Regular cardiac myocyte (primary cell): Measurements from ENCODE around the gene SPRY4. TPM values are rescaled to one million over a fixed set of nuclear protein-coding genes. Genes with fewer than 3 reads are reported as not detected.

ENCODE experiments used
- total RNA-seq: library from RNA; depleted of rRNA; stranded (reverse); fragments of >200 nt; gene quantifications from 2 replicates; pipeline ENCODE4 v1.2.3, GENCODE V29; 2014

The SPRY4 gene
- 8.7 and 18.8 TPM in 2 replicates for total RNA-seq

DNA sequence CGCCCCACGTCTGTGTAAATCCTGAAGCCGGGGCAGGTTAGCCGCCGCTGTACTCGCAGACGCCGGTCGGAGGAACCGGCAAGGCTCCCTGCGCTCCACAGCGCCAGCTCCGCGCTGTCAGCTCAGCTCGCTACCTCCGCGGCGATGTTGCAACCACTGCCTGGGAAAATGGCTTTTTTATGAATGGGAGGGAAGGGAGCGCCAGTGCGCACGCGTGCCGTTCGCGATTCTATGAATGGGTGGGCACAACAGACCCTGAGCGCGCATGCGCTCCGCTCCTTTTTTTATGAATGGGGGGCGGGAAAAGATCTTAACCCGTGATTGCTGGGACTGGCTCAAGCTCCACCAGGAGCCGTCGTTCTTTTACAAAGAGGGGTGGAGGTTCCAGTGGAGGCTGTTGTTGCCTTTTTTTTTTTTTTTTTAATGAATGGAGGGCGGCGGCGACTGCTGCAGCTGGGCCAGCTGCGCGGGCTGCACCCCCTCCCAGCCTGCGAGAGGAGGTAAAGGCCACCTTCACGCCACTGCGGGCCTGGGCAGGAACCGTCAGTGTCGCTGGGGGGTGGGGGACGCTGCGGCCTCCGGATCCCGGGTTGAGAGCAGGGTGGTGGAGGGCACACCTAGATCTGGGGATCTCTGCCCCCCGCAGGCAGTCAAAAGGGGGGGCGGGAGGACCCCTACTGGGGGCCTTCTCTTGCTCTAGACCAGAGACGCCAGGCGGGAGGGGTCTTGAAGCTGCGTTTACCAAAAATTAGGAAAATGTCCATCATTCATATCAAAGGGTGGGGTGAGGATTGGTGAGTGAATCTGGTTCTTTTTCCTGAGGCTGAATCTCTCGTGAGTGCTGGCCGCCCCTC is at the start of gene SPRY4:
TSS of gene SPRY4 (minus strand) at position 151 of the 854 bp plus-strand sequence. CDS start 9,913 bp downstream, outside the sequence.

Other genes starting within 250 kb of the SPRY4 start
- gene NDFIP1, start 216.2 kb downstream of the SPRY4 start, total RNA-seq, result 105 and 118 TPM in 2 replicates